Mesenchymal stem cell (in vitro differentiated cells and primary cell): Measurements from ENCODE around the gene STEAP3.

ENCODE experiments used
- DNase-seq: peaks from one replicate; pipeline ENCODE4 v3.0.0-alpha.2; 2013
- H2AFZ ChIP-seq: one replicate; pipeline ENCODE4 v1.6.1; 2013; ENCODE audit warnings: low read depth, mild to moderate bottlenecking, control low read depth, inconsistent platforms, low read length, moderate library complexity
- H2AK5ac ChIP-seq: 2 replicates; pipeline ENCODE4 v1.6.1; 2013; ENCODE audit warnings: low read length, moderate library complexity, mild to moderate bottlenecking, inconsistent platforms; ENCODE audit not compliant: severe bottlenecking
- H2BK120ac ChIP-seq: one replicate; pipeline ENCODE4 v1.6.1; 2013; ENCODE audit warnings: low read depth, mild to moderate bottlenecking, inconsistent platforms, low read length, moderate library complexity
- H2BK12ac ChIP-seq, 2 experiments: one replicate each; pipeline ENCODE4 v1.6.1; 2013; ENCODE audit warnings: inconsistent platforms in 2 of 2, low read length in 2 of 2, mild to moderate bottlenecking in 2 of 2, moderate library complexity in 2 of 2, control low read depth in 1 of 2
- H2BK15ac ChIP-seq: one replicate; pipeline ENCODE4 v1.6.1; 2013; ENCODE audit warnings: mild to moderate bottlenecking, low read depth, inconsistent platforms; ENCODE audit not compliant: poor library complexity, severe bottlenecking
- H2BK5ac ChIP-seq: 2 replicates; pipeline ENCODE4 v1.6.1; 2013; ENCODE audit warnings: low read depth, mild to moderate bottlenecking, low read length, control low read depth, inconsistent platforms; ENCODE audit not compliant: poor library complexity, severe bottlenecking
- H3K14ac ChIP-seq, 2 experiments: one replicate each; pipeline ENCODE4 v1.6.1; 2013; ENCODE audit warnings: inconsistent platforms in 2 of 2, low read length in 2 of 2, control low read depth in 1 of 2, mild to moderate bottlenecking in 1 of 2, moderate library complexity in 1 of 2
- H3K18ac ChIP-seq, 2 experiments: one replicate each; pipeline ENCODE4 v1.6.1; 2013; ENCODE audit warnings: inconsistent platforms in 2 of 2, low read length in 2 of 2, control low read depth in 1 of 2, low read depth in 1 of 2, mild to moderate bottlenecking in 1 of 2
- H3K23ac ChIP-seq, 2 experiments: one replicate each; pipeline ENCODE4 v1.6.1; 2013; ENCODE audit warnings: inconsistent platforms in 2 of 2, low read length in 2 of 2, mild to moderate bottlenecking in 2 of 2, moderate library complexity in 2 of 2, control low read depth in 1 of 2
- H3K27ac ChIP-seq: 2 replicates; pipeline ENCODE4 v1.5.1; 2013; ENCODE audit warnings: mild to moderate bottlenecking, moderate library complexity, low read length, control low read depth, inconsistent platforms; ENCODE audit not compliant: poor library complexity, severe bottlenecking
- H3K27me3 ChIP-seq, 2 experiments: 2 replicates each; pipeline versions ENCODE4 v1.6.1 to v1.7.0; 2013; ENCODE audit warnings: low read length in 2 of 2, mild to moderate bottlenecking in 2 of 2, moderate library complexity in 2 of 2, control low read depth in 1 of 2, inconsistent platforms in 1 of 2; ENCODE audit not compliant: control insufficient read depth in 1 of 2, insufficient read depth in 1 of 2
- H3K36me3 ChIP-seq, 2 experiments: 2 replicates each; pipeline versions ENCODE4 v1.6.1 to v1.7.0; 2013; ENCODE audit warnings: low read length in 2 of 2, control low read depth in 1 of 2, inconsistent platforms in 1 of 2, low read depth in 1 of 2, mild to moderate bottlenecking in 1 of 2; ENCODE audit not compliant: insufficient read depth in 2 of 2, control insufficient read depth in 1 of 2
- H3K4ac ChIP-seq, 2 experiments: one replicate each; pipeline ENCODE4 v1.6.1; 2013; ENCODE audit warnings: inconsistent platforms in 2 of 2, low read length in 2 of 2, mild to moderate bottlenecking in 2 of 2, moderate library complexity in 2 of 2, control low read depth in 1 of 2, low read depth in 1 of 2
- H3K4me1 ChIP-seq: 2 replicates; pipeline ENCODE4 v1.6.1; 2013; ENCODE audit warnings: low read depth, low read length, control low read depth; ENCODE audit not compliant: control insufficient read depth, insufficient read depth
- H3K4me2 ChIP-seq: 2 replicates; pipeline ENCODE4 v1.6.1; 2013; ENCODE audit warnings: low read length, mild to moderate bottlenecking, inconsistent platforms; ENCODE audit not compliant: poor library complexity, severe bottlenecking
- H3K4me3 ChIP-seq, 2 experiments: 2 replicates each; pipeline versions ENCODE4 v1.5.1 to v1.7.0; 2013; ENCODE audit warnings: low read length in 2 of 2, mild to moderate bottlenecking in 2 of 2, control low read depth in 1 of 2, low read depth in 1 of 2; ENCODE audit not compliant: insufficient read depth in 1 of 2
- H3K79me1 ChIP-seq: replicated peaks from 2 replicates; pipeline ENCODE4 v1.6.1; 2013; ENCODE audit warnings: mild to moderate bottlenecking, control low read depth, low read length, inconsistent platforms; ENCODE audit not compliant: poor library complexity, severe bottlenecking
- H3K9ac ChIP-seq: 2 replicates; pipeline ENCODE4 v1.7.0; 2013; ENCODE audit warnings: mild to moderate bottlenecking, low read length, moderate library complexity
- H3K9me3 ChIP-seq: 2 replicates; pipeline ENCODE4 v1.7.0; 2013; ENCODE audit warnings: mild to moderate bottlenecking, low read length; ENCODE audit not compliant: control insufficient read depth
- H4K8ac ChIP-seq: one replicate; pipeline ENCODE4 v1.6.1; 2013; ENCODE audit warnings: inconsistent platforms, mild to moderate bottlenecking, low read length, moderate library complexity
- H4K91ac ChIP-seq: one replicate; pipeline ENCODE4 v1.6.1; 2013; ENCODE audit warnings: mild to moderate bottlenecking, low read length, inconsistent platforms
- WGBS: methylation state at CpG from one replicate; pipeline ENCODE4 v1.1.7; 2013; ENCODE audit warnings: mixed read lengths; 5-methylcytosine and 5-hydroxymethylcytosine counted together

STEAP3 gene

GRCh38 chr2:119293900-119294299 is 70.3 kb downstream of the STEAP3 start:
- no peak overlapping the region for H2BK15ac ChIP-seq
- WGBS: 90% methylated on average over 7 of the region's 7 CpGs
- no peak overlapping the region for H3K4ac ChIP-seq

GRCh38 chr2:119294671-119295070 is 71.0 kb downstream of the STEAP3 start:
- Histone ChIP-seq H2BK12ac (no peak overlapping the region), H3K18ac (no peak overlapping the region), H3K79me1 (no peaks in the 10 kb centered on the region), H3K9ac (no peak overlapping the region), H2AK5ac (no peak overlapping the region), H3K4me1 (peaks cover 5% of the 10 kb centered on the region), H2AFZ (no peak overlapping the region), H3K36me3 (no peaks in the 10 kb centered on the region), H2BK15ac (no peak overlapping the region), H4K8ac (no peak overlapping the region), H3K27ac (no peak overlapping the region), H3K4ac (no peak overlapping the region), H4K91ac (no peak overlapping the region), H3K27me3 (no peaks in the 10 kb centered on the region), H2BK120ac (no peak overlapping the region), H3K14ac (no peak overlapping the region), H3K9me3 (no peaks in the 10 kb centered on the region), H2BK5ac (no peak overlapping the region), H3K23ac (no peak overlapping the region), H3K4me3 (no peak overlapping the region), H3K4me2 (no peak overlapping the region)
- 91% methylated on average over 14 of the region's 14 CpGs for WGBS
- DNase-seq: no peak

More at GRCh38 chr2:119293900-119294299, 70.3 kb downstream of the STEAP3 start:
- Histone ChIP-seq H3K9ac (no peak overlapping the region), H2BK12ac (no peak overlapping the region), H3K18ac (no peak overlapping the region), H3K79me1 (no peaks in the 10 kb centered on the region), H3K4me1 (peaks cover 5% of the 10 kb centered on the region), H2AFZ (no peak overlapping the region), H4K8ac (no peak overlapping the region), H3K23ac (no peak overlapping the region), H2BK120ac (no peak overlapping the region), H3K9me3 (no peaks in the 10 kb centered on the region), H3K36me3 (no peaks in the 10 kb centered on the region), H3K14ac (no peak overlapping the region), H2AK5ac (no peak overlapping the region), H3K27ac (no peak overlapping the region), H2BK5ac (no peak overlapping the region), H3K27me3 (no peaks in the 10 kb centered on the region), H3K4me2 (no peak overlapping the region), H3K4me3 (no peak overlapping the region), H4K91ac (no peak overlapping the region)
- DNase-seq: no peak

GRCh38 chr2:119295688-119296375 is 72.2 kb downstream of the STEAP3 start:
- no peak overlapping the region for H2AFZ ChIP-seq
- DNase-seq: no peak
- no peaks in the 10 kb centered on the region for H3K27me3 ChIP-seq
- H4K91ac ChIP-seq: no peak overlapping the region
- 58% methylated on average over 8 of the region's 10 CpGs for WGBS
- H2BK12ac ChIP-seq: no peak overlapping the region
- H2AK5ac ChIP-seq: no peak overlapping the region
- H3K4me1 ChIP-seq: peaks cover 5% of the 10 kb centered on the region
- no peak overlapping the region for H4K8ac ChIP-seq
- H3K4me2 ChIP-seq: no peak overlapping the region
- H2BK120ac ChIP-seq: no peak overlapping the region
- H3K36me3 ChIP-seq: no peaks in the 10 kb centered on the region
- no peak overlapping the region for H2BK5ac ChIP-seq
- H3K18ac ChIP-seq: no peak overlapping the region
- no peaks in the 10 kb centered on the region for H3K79me1 ChIP-seq
- H3K9ac ChIP-seq: no peak overlapping the region
- H3K23ac ChIP-seq: no peak overlapping the region
- H2BK15ac ChIP-seq: no peak overlapping the region
- no peak overlapping the region for H3K27ac ChIP-seq
- H3K4ac ChIP-seq: no peak overlapping the region
- no peaks in the 10 kb centered on the region for H3K9me3 ChIP-seq
- H3K14ac ChIP-seq: no peak overlapping the region
- no peak overlapping the region for H3K4me3 ChIP-seq

- Histone ChIP-seq H3K4me2 (no peak overlapping the region), H3K23ac (no peak overlapping the region), H3K18ac (no peak overlapping the region), H2BK12ac (no peak overlapping the region), H2BK5ac (no peak overlapping the region), H4K91ac (no peak overlapping the region), H2BK15ac (no peak overlapping the region), H3K9ac (no peak overlapping the region), H2AK5ac (no peak overlapping the region), H2AFZ (no peak overlapping the region), H3K36me3 (no peaks in the 10 kb centered on the region), H3K4me3 (no peak overlapping the region), H3K14ac (no peak overlapping the region), H3K4me1 (peaks cover 2% of the 10 kb centered on the region), H3K27ac (no peak overlapping the region), H3K79me1 (peaks cover 1% of the 10 kb centered on the region), H4K8ac (no peak overlapping the region), H3K9me3 (no peaks in the 10 kb centered on the region), H3K4ac (no peak overlapping the region), H2BK120ac (no peak overlapping the region), H3K27me3 (no peaks in the 10 kb centered on the region)
- no peak for DNase-seq
- 96% methylated on average over 4 of the region's 6 CpGs for WGBS
These were observed 77.8 kb downstream of the STEAP3 start for GRCh38 chr2:119301413-119301812.
